D721Med (cell line): ENCODE results near the gene PSEN2.
"Not testable (repeated sequence)": the region's sequence is repeated elsewhere in the genome, so short reads cannot be mapped to it uniquely, and the experiment has no call there.

Source experiments
- DNase-seq: peaks from one replicate; pipeline ENCODE4 v3.0.0; 2011; ENCODE audit warnings: low spot score; ENCODE audit not compliant: insufficient read length
- FAIRE-seq: peaks from 2 replicates; lab custom pipeline; 2011; peaks lifted over from hg19 to GRCh38; lab: Jason Lieb, UNC
- TF ChIP-seq, protein P1 (sequence below): IDR thresholded peaks from 2 replicates; pipeline ENCODE4 v1.5.1; 2012; ENCODE audit warnings: mild to moderate bottlenecking, control low read depth; ENCODE audit not compliant: insufficient read depth; ENCODE audit errors: missing control alignments

PSEN2 gene

DNA sequence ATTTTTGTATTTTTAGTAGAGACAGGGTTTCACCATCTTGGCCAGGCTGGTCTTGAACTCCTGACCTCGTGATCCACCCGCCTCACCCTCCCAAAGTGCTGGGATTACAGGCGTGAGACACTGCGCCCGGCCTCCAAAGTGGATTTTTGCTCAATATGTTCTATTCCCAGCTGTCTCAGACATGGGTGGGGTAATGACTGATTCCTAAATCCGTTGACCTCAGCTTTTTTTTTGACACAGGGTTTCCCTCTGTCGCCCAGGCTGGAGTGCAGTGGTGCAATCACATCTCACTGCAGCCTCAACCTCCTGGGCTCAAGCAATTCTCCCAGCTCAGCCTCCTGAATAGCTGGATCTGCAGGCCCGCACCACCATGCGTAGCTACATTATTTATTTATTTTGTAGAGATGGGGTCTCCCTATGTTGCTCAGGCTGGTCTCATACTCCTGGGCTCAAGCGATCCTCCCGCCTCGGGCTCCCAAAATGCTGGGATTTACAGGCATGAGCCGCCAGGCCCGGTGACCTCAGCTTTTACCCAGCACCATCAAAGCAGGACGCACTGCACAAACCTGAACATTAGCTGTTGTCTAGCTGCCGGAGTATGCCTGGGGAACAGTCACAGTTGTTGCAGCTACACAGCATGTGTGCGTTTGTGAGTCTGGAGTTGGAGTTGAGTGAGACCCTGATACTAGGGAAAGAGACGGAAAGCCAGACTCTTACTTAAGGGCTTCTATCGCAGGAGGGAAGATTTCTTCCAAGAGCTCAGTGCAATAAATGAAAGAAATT, 43.7 kb upstream of the PSEN2 start:
- FAIRE-seq (no peak), DNase-seq (no peak)
- TF ChIP-seq, protein P1, sequence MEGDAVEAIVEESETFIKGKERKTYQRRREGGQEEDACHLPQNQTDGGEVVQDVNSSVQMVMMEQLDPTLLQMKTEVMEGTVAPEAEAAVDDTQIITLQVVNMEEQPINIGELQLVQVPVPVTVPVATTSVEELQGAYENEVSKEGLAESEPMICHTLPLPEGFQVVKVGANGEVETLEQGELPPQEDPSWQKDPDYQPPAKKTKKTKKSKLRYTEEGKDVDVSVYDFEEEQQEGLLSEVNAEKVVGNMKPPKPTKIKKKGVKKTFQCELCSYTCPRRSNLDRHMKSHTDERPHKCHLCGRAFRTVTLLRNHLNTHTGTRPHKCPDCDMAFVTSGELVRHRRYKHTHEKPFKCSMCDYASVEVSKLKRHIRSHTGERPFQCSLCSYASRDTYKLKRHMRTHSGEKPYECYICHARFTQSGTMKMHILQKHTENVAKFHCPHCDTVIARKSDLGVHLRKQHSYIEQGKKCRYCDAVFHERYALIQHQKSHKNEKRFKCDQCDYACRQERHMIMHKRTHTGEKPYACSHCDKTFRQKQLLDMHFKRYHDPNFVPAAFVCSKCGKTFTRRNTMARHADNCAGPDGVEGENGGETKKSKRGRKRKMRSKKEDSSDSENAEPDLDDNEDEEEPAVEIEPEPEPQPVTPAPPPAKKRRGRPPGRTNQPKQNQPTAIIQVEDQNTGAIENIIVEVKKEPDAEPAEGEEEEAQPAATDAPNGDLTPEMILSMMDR, result no peak

DNA sequence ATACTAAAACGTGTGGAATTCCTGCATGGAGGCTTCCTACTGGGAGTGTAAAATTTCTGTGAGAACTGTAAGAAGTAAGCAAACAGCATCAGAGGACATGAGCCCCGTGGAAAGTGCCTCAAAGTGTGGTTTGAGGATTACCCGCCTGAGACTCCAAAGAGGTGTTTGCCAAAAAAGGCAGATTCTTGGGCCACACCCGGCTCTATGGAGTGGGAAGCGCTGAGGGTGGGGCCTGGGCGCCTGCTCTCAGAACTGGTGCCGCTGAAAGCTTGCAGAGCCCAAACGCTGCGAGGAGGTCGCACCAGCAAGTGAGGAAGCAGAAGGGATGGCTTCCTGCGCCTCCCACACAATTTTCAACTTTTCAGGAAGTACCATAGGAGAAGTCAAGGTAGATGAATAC, 43.0 kb upstream of the PSEN2 start:
- TF ChIP-seq, protein P1, result no peak
- FAIRE-seq (no peak), DNase-seq (no peak)

DNA sequence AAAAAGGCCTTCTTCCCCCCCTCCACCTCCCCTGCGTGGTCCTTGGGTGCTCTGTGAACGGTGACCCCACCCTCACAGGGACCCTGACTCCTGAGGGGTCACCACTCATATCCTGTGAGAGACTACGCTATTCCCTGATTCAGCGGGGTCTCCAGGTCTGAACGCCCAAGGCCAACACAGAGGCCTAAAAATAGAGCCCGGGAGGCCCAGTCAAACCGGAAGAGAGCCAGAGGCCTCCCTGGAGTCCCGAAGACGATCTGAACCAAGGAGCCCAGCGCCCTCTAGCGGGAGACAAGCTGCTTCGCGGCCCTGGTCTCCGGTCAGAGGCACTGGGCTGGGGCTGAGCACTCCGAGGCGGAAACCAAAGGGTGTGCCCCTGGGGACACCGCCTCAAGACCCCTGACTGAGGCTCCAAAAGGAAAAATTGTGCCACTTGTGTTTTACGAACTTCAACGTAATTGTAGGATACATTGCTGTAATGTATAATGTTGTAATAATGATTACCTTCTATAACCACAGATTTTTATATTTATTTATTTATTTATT, 42.4 kb upstream of the PSEN2 start:
- FAIRE-seq, result no peak
- TF ChIP-seq, protein P1, result peak; percentile 99
- peak; percentile 96 for DNase-seq

DNA sequence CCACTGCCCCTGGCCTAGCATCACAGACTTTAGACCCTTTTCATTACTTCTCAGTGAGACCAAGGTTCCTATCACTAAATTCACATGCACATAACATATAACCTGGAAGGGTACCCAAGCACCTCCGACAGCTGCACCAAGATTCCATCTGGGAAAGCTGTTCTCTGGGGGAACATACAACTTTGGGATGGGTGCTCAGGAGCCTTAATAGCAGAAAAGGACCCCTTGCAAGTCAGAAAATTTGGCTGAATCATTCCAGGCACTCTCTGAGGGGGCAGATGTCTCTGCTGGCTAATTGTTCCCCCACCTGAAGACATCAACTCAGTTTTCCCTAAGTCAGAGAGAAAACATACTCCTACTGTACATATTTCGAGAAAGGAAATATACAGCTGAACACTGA, 41.3 kb upstream of the PSEN2 start:
- FAIRE-seq (no peak), DNase-seq (no peak)
- TF ChIP-seq, protein P1, result no peak

DNA sequence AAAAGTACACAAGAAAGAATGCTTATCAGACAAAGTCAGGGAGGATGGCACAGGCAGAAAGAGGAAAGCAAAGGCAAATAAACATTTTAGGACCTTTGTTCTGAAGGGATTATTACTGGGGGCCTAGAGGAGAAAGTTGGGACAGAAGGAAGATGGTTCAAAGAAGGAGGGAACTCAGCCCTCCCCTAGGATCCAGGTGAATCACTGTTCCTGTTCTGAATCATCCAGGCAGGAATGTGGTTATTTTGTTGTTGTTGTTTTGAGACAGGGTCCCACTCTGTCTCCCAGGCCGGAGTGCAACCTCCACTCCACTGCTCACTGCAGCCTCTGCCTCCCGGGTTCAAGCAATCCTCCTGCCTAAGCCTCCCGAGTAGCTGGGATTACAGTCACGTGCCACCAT, 38.5 kb upstream of the PSEN2 start:
- DNase-seq (no peak), FAIRE-seq (no peak)
- TF ChIP-seq, protein P1, result no peak

GRCh38 chr1:226832613-226833012, 37.8 kb upstream of the PSEN2 start:
- FAIRE-seq (no peak), DNase-seq (no peak)
- TF ChIP-seq, protein P1, result no peak

DNA sequence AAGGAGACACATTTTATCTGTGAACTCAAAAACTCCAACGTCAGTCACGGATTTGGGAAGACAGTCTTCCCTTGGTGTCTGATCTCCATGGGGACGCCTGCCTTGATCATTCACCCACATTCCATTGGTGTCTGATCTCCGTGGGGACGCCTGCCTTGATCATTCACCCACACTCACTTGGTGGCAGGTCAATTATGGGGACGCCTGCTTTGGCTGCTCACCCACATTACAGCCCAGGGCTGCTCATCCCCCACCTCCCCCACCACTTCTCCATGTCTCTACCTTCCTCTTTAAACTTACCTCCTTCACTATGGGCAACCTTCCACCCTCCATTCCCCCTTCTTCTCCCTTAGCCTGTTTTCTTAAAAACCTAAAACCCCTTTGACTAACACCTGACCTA, 36.2 kb upstream of the PSEN2 start:
- FAIRE-seq, DNase-seq: not testable (repeated sequence)

DNA sequence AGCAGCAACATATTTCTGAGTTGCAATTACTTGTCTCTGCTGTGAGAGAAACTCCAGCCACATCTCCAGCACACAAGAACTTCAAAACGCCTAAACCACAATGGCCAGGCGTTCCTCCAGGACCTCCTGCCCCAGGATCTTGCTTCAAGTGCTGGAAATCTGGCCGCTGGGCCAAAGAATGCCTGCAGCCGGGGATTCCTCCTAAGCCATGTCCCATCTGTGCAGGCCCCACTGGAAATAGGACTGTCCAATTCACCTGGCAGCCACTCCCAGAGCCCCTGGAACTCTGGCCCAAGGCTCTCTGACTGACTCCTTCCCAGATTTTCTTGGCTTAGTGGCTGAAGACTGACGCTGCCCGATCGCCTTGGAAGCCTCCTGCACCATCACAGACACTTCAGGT, 35.0 kb upstream of the PSEN2 start:
- FAIRE-seq, DNase-seq: not testable (repeated sequence)

GRCh38 chr1:226837966-226838365, 32.5 kb upstream of the PSEN2 start:
- not testable (repeated sequence) for DNase-seq, FAIRE-seq
